Suppressor macrophage treated with lipopolysaccharide for 1 hour (primary cell): ENCODE results near the gene RNF214.
"Not testable (repeated sequence)": the region's sequence is repeated elsewhere in the genome, so short reads cannot be mapped to it uniquely, and the experiment has no call there.

Source experiments
- DNase-seq, 3 donors: peaks; one replicate each; pipeline ENCODE4 v3.0.0-alpha.2; 2020 to 2022

RNF214 gene

GRCh38 chr11:117232911-117233409 lies 489 bp downstream of the RNF214 start:
- DNase-seq = peak in 1 of 3 donors; percentile 37

GRCh38 chr11:117238221-117238620 lies 5.8 kb downstream of the RNF214 start:
- no peak for DNase-seq

- DNase-seq = no peak
These were observed 6.8 kb downstream of the RNF214 start for GRCh38 chr11:117239295-117239694.

GRCh38 chr11:117248341-117248740 lies 15.9 kb downstream of the RNF214 start:
- DNase-seq = no peak

GRCh38 chr11:117249571-117249970 lies 17.1 kb downstream of the RNF214 start:
- no peak for DNase-seq

GRCh38 chr11:117251506-117251905 lies 19.0 kb downstream of the RNF214 start:
- no peak for DNase-seq

GRCh38 chr11:117255966-117256365 lies 23.5 kb downstream of the RNF214 start:
- no peak for DNase-seq

- peak in 2 of 3 donors; percentile 20 to 33 for DNase-seq
These were observed 24.1 kb downstream of the RNF214 start for GRCh38 chr11:117256573-117256972.

- DNase-seq = no peak
These were observed 26.1 kb downstream of the RNF214 start for GRCh38 chr11:117258576-117258975.

GRCh38 chr11:117259417-117259816 lies 26.9 kb downstream of the RNF214 start:
- DNase-seq = no peak

- not testable (repeated sequence) for DNase-seq
These were observed 32.3 kb downstream of the RNF214 start for GRCh38 chr11:117264624-117265323.

- DNase-seq = no peak
These were observed 33.3 kb downstream of the RNF214 start for GRCh38 chr11:117265745-117266144.

- DNase-seq = no peak
These were observed 37.4 kb downstream of the RNF214 start for GRCh38 chr11:117269856-117270255.

- no peak for DNase-seq
These were observed 38.7 kb downstream of the RNF214 start for GRCh38 chr11:117271208-117271607.

- not testable (repeated sequence) for DNase-seq
These were observed 39.7 kb downstream of the RNF214 start for GRCh38 chr11:117272175-117272574.

GRCh38 chr11:117273550-117274289 lies 41.2 kb downstream of the RNF214 start:
- DNase-seq = peak in 1 of 3 donors; percentile 9

- peak; percentile 46 to 63 (median 49) for DNase-seq
These were observed 45.9 kb downstream of the RNF214 start for GRCh38 chr11:117278347-117278746.

- no peak for DNase-seq
These were observed 47.4 kb downstream of the RNF214 start for GRCh38 chr11:117279711-117280376.

GRCh38 chr11:117281159-117281558 lies 48.7 kb downstream of the RNF214 start:
- DNase-seq = no peak

- DNase-seq = no peak
These were observed 49.4 kb downstream of the RNF214 start for GRCh38 chr11:117281869-117282268.

GRCh38 chr11:117282956-117283355 lies 50.5 kb downstream of the RNF214 start:
- DNase-seq = no peak

GRCh38 chr11:117284053-117284452 lies 51.6 kb downstream of the RNF214 start:
- no peak for DNase-seq

- DNase-seq = no peak
These were observed 54.1 kb downstream of the RNF214 start for GRCh38 chr11:117286588-117286987.

GRCh38 chr11:117287668-117288067 lies 55.2 kb downstream of the RNF214 start:
- no peak for DNase-seq
